K562 (cell line): ENCODE results near the gene TBC1D16. TPM values are rescaled to one million over a fixed set of nuclear protein-coding genes. Genes with fewer than 3 reads are reported as not detected.

Source experiments
- ATAC-seq: fragments of 200-7000 bp; cut with Tn5 transposase; 3 replicates; pipeline ENCODE4 v1.9.1; 2020; ENCODE audit warnings: moderate library complexity
- BruUV-seq: library from RNA; stranded (reverse); fragments of 400-500 nt; replicated peaks from 2 replicates; lab custom pipeline; 2021; lab: Mats Ljungman, UMichigan
- CTCF ChIA-PET: fragments of 300-600 bp; formaldehyde crosslinking; extraction: SDS; loops from one replicate; lab custom pipeline; 2021; ENCODE audit warnings: low intra/inter-chr PET ratio; lab: Yijun Ruan, JAX
- POLR2A ChIA-PET: fragments of 300-600, 350-650 bp; sonication (Branson Sonifier 250); formaldehyde crosslinking; extraction: SDS; loops from one replicate; lab custom pipeline; 2021; ENCODE audit warnings: antibody characterized with exemption, inconsistent platforms; lab: Yijun Ruan, JAX
- DNase-seq, 4 experiments: peaks; one replicate each; pipeline versions ENCODE4 v3.0.0 to v3.0.0-alpha.2; 2011 to 2018; ENCODE audit warnings: low spot score in 3 of 4, mixed read lengths in 3 of 4; ENCODE audit errors: extremely low read depth in 1 of 4
- FAIRE-seq: peaks from 2 replicates; lab custom pipeline; 2011; peaks lifted over from hg19 to GRCh38; lab: Jason Lieb, UNC
- H2AFZ ChIP-seq: 2 replicates; pipeline ENCODE4 v1.6.0; 2011; ENCODE audit warnings: low read depth, low read length, control low read depth, inconsistent platforms
- H3K27ac ChIP-seq: fragments of 200-600 bp; 3 replicates; pipeline ENCODE4 v1.8.0; 2011; ENCODE audit warnings: low read depth, mild to moderate bottlenecking, control low read depth, inconsistent platforms, low read length, moderate library complexity, mixed read lengths; ENCODE audit errors: extremely low read depth
- H3K27me3 ChIP-seq, 2 experiments: fragments of 300-600 bp in 1 of 2; 2 replicates in 1 of 2; 3 replicates in 1 of 2; pipeline versions ENCODE4 v1.6.0 to v1.8.0; 2011; ENCODE audit warnings: inconsistent platforms in 2 of 2, low read length in 2 of 2, mild to moderate bottlenecking in 1 of 2, mixed read lengths in 1 of 2, moderate library complexity in 1 of 2; ENCODE audit not compliant: control insufficient read depth in 2 of 2, insufficient read depth in 2 of 2
- H3K36me3 ChIP-seq: fragments of 300-600 bp; 3 replicates; pipeline ENCODE4 v1.8.0; 2011; ENCODE audit warnings: mild to moderate bottlenecking, low read length, inconsistent platforms; ENCODE audit not compliant: control insufficient read depth, insufficient read depth
- H3K4me1 ChIP-seq, 2 experiments: fragments of 200-600 bp in 1 of 2; replicated peaks in 1 of 2; 2 replicates in 1 of 2; 3 replicates in 1 of 2; pipeline versions ENCODE4 v1.5.1 to v1.8.0; 2011; ENCODE audit warnings: inconsistent platforms in 2 of 2, low read length in 2 of 2, mild to moderate bottlenecking in 1 of 2, mixed read lengths in 1 of 2, moderate library complexity in 1 of 2; ENCODE audit not compliant: control insufficient read depth in 2 of 2, insufficient read depth in 2 of 2
- H3K4me2 ChIP-seq: 2 replicates; pipeline ENCODE4 v1.6.1; 2011; ENCODE audit warnings: low read length, control low read depth, inconsistent platforms, mixed read lengths; ENCODE audit not compliant: insufficient read depth
- H3K4me3 ChIP-seq: fragments of 200-600 bp; sonication (generic), shearing (Covaris generic); 2 replicates; pipeline ENCODE4 v1.5.1; 2016; ENCODE audit warnings: control low read depth, inconsistent platforms
- H3K79me2 ChIP-seq: fragments of 200-600 bp; 3 replicates; pipeline ENCODE4 v1.8.0; 2011; ENCODE audit warnings: low read length, inconsistent platforms; ENCODE audit not compliant: control insufficient read depth, insufficient read depth
- H3K9ac ChIP-seq, 2 experiments: 2 replicates each; pipeline versions ENCODE4 v1.6.0 to v1.6.1; 2011; ENCODE audit warnings: low read depth in 2 of 2, low read length in 2 of 2, control low read depth in 1 of 2, inconsistent platforms in 1 of 2, mild to moderate bottlenecking in 1 of 2, mixed read lengths in 1 of 2; ENCODE audit not compliant: insufficient read depth in 1 of 2
- H3K9me1 ChIP-seq: one replicate; pipeline ENCODE4 v1.6.0; 2011; ENCODE audit warnings: inconsistent platforms, mild to moderate bottlenecking, low read length, moderate library complexity; ENCODE audit not compliant: control insufficient read depth, insufficient read depth
- H3K9me3 ChIP-seq: replicated peaks from 2 replicates; pipeline ENCODE4 v1.5.1; 2011; ENCODE audit warnings: low read depth, low read length, inconsistent platforms; ENCODE audit not compliant: control insufficient read depth, insufficient read depth
- H4K20me1 ChIP-seq: replicated peaks from 2 replicates; pipeline ENCODE4 v1.6.1; 2011; ENCODE audit warnings: low read length, inconsistent platforms, mixed read lengths; ENCODE audit not compliant: control insufficient read depth, insufficient read depth
- ATF1 ChIP-seq, 2 experiments: fragments of 450-650 bp in 1 of 2; IDR thresholded peaks; 2 replicates each; pipeline ENCODE4 v1.6.1; 2016; ENCODE audit warnings: missing compliant biosample characterization in 1 of 2, missing genetic modification characterization in 1 of 2
- BRCA1 ChIP-seq, 2 experiments: fragments of 450-650 bp in 1 of 2; sonication (generic) in 1 of 2; formaldehyde crosslinking in 1 of 2; IDR thresholded peaks; 2 replicates each; pipeline versions ENCODE4 v1.5.0 to v1.6.1; 2017 to 2020; ENCODE audit warnings: mild to moderate bottlenecking in 1 of 2, missing genetic modification reagents in 1 of 2
- CCAR2 ChIP-seq: fragments of 200-400 bp; formaldehyde crosslinking; IDR thresholded peaks from 2 replicates; pipeline ENCODE4 v1.6.1; 2017; ENCODE audit warnings: mild to moderate bottlenecking, low read depth, low read length
- CTBP1 ChIP-seq: fragments of 450-650 bp; IDR thresholded peaks from 2 replicates; pipeline ENCODE4 v1.6.1; 2016; ENCODE audit warnings: borderline replicate concordance
- CXXC5 ChIP-seq: fragments of 250-450 bp; sonication (Bioruptor Pico); IDR thresholded peaks from 2 replicates; pipeline ENCODE4 v1.8.0; 2022; ENCODE audit warnings: inconsistent platforms, mild to moderate bottlenecking, moderate library complexity
- GMEB1 ChIP-seq: fragments of 250-450 bp; sonication (Bioruptor Pico); IDR thresholded peaks from 2 replicates; pipeline ENCODE4 v1.4.0; 2020; ENCODE audit warnings: mild to moderate bottlenecking
- L3MBTL2 ChIP-seq: fragments of 450-650 bp; IDR thresholded peaks from 2 replicates; pipeline ENCODE4 v1.6.1; 2016; ENCODE audit warnings: mild to moderate bottlenecking, moderate library complexity
- MAFG ChIP-seq: fragments of 450-650 bp; conservative IDR thresholded peaks from 2 replicates; pipeline ENCODE4 v1.6.1; 2016; ENCODE audit warnings: missing genetic modification characterization, missing compliant biosample characterization
- MAZ ChIP-seq, 2 experiments: fragments of 450-650 bp in 1 of 2; sonication (generic) in 1 of 2; formaldehyde crosslinking; IDR thresholded peaks in 1 of 2; conservative IDR thresholded peaks in 1 of 2; 2 replicates each; pipeline versions ENCODE4 v1.4.0 to v1.5.0; 2020; ENCODE audit warnings: mild to moderate bottlenecking in 1 of 2, missing genetic modification reagents in 1 of 2
- NONO ChIP-seq, 2 experiments: fragments of 200-400 bp in 1 of 2; fragments of 450-650 bp in 1 of 2; formaldehyde crosslinking in 1 of 2; IDR thresholded peaks; 2 replicates each; pipeline ENCODE4 v1.6.1; 2017; ENCODE audit warnings: low read depth in 2 of 2, mild to moderate bottlenecking in 2 of 2, moderate library complexity in 2 of 2, low read length in 1 of 2
- RAD51 ChIP-seq: fragments of 450-650 bp; IDR thresholded peaks from 2 replicates; pipeline ENCODE4 v1.7.1; 2016; ENCODE audit warnings: low read depth, mild to moderate bottlenecking, borderline replicate concordance
- RBM25 ChIP-seq: fragments of 200-400 bp; formaldehyde crosslinking; IDR thresholded peaks from 2 replicates; pipeline ENCODE4 v1.6.1; 2018; ENCODE audit warnings: low read length, low read depth, moderate library complexity; ENCODE audit not compliant: severe bottlenecking
- SNIP1 ChIP-seq: fragments of 450-650 bp; IDR thresholded peaks from 2 replicates; pipeline ENCODE4 v1.7.1; 2017; ENCODE audit warnings: low read depth, mild to moderate bottlenecking
- USF2 ChIP-seq: sonication (generic); formaldehyde crosslinking; IDR thresholded peaks from 2 replicates; pipeline ENCODE4 v1.5.0; 2020; ENCODE audit warnings: missing genetic modification reagents
- WGBS: fragments of 100-300 bp; shearing (Covaris generic); methylation state at CpG from one replicate; pipeline ENCODE4 v1.1.6; 2016; ENCODE audit warnings: low coverage, mixed read lengths; ENCODE audit not compliant: insufficient coverage; ENCODE audit errors: missing lambda C conversion rate; 5-methylcytosine and 5-hydroxymethylcytosine counted together
- in situ Hi-C: fragments of 300-500 bp; cut with MboI; formaldehyde crosslinking; loops from 4 replicates; pipeline ENCODE4 v1.15.0; 2018; ENCODE audit warnings: inconsistent platforms, mixed read lengths
- intact Hi-C: fragments of 100-400 bp; cut with micrococcal nuclease; formaldehyde crosslinking; loops from 2 replicates; pipeline ENCODE4 v1.14.2; 2022
- polyA plus RNA-seq, 8 experiments: library from polyadenylated mRNA; depleted of rRNA in 4 of 8; stranded (reverse) in 5 of 8; unstranded in 3 of 8; fragments of >200 nt; fragmentation: Nextera tagmentation in 2 of 8; fragmentation: Illumina TruSeq in 1 of 8; extraction: Ambion mirVana in 2 of 8; extraction: Trizol in 1 of 8; gene quantifications; 2 replicates each; pipeline versions ENCODE4 v1.2.1 to v1.2.3, GENCODE V29; 2011 to 2014; ENCODE audit warnings: inconsistent platforms in 1 of 8, missing spikeins in 1 of 8
- total RNA-seq, 7 experiments: library from RNA; depleted of rRNA in 6 of 7; stranded (reverse); fragments of >200 nt in 6 of 7; fragmentation: Illumina TruSeq in 2 of 7; extraction: Trizol in 2 of 7; gene quantifications; 2 replicates each; pipeline versions ENCODE4 v1.2.1 to v1.2.3, GENCODE V29; 2011 to 2021; ENCODE audit warnings: low replicate concordance in 1 of 7
- TF ChIP-seq, protein P1 (sequence below): fragments of 450-650 bp; conservative IDR thresholded peaks from 2 replicates; pipeline ENCODE4 v1.6.1; 2016; ENCODE audit warnings: missing genetic modification characterization, low read depth, mild to moderate bottlenecking, missing compliant biosample characterization, moderate library complexity

TBC1D16 gene
- total and polyA plus RNA-seq, 9 of the 15 experiments (the other 6 are each of a cell fraction or from before 2014, with no cell fraction given) = 0.01 to 0.20 (median 0.03) TPM; not detected in 1

- Histone ChIP-seq H3K79me2 (no peaks in the 10 kb centered on the region), H3K36me3 (no peaks in the 10 kb centered on the region), H3K9ac (peak overlapping the region in 1 of 2 experiments; percentile 5; a peak in 1 of 4 replicates), H3K4me3 (no peak overlapping the region), H3K27ac (no peak overlapping the region), H3K4me1 (peaks cover 0 to 54% of the 10 kb centered on the region in 2 experiments; a peak in 2 of 5 replicates), H2AFZ (no peak overlapping the region), H3K27me3 (peaks cover 83 to 98% of the 10 kb centered on the region in 2 experiments), H3K4me2 (no peak overlapping the region), H3K9me1 (peaks cover 2% of the 10 kb centered on the region), H4K20me1 (peaks cover 51% of the 10 kb centered on the region), H3K9me3 (no peaks in the 10 kb centered on the region)
- ChIA-PET CTCF (no interaction called here), POLR2A (no interaction called here)
- no TSS peak for BruUV-seq
- no peak for FAIRE-seq
- TF ChIP-seq, protein P1, sequence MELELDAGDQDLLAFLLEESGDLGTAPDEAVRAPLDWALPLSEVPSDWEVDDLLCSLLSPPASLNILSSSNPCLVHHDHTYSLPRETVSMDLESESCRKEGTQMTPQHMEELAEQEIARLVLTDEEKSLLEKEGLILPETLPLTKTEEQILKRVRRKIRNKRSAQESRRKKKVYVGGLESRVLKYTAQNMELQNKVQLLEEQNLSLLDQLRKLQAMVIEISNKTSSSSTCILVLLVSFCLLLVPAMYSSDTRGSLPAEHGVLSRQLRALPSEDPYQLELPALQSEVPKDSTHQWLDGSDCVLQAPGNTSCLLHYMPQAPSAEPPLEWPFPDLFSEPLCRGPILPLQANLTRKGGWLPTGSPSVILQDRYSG (tag) = no peak
- TF ChIP-seq NONO (IDR thresholded peaks at IDR 0.05; ENCODE audit: low read depth in 2 of 2, low read length in 1 of 2) (no peak), CXXC5 (CRISPR knock-in tag) (peak; percentile 39; the same call in 1 of the 2 replicates), ATF1 (CRISPR knock-in tag; IDR thresholded peaks at IDR 0.05) (no peak), ATF1 (tag; IDR thresholded peaks at IDR 0.05) (peak; percentile 27; the same call in 1 of the 2 replicates), USF2 (peak; percentile 39), CTBP1 (0 out of 2 replicates have a peak, but pooled peaks have one; percentile 43), BRCA1 (IDR thresholded peaks at IDR 0.05) (no peak), BRCA1 (CRISPR knock-in tag; IDR thresholded peaks at IDR 0.05) (no peak), SNIP1 (no peak), L3MBTL2 (0 out of 2 replicates have a peak, but pooled peaks have one; percentile 13), RAD51 (no peak), RBM25 (no peak), GMEB1 (no peak), MAZ (CRISPR knock-in tag; conservative IDR thresholded peaks at IDR 0.05 in 1 of 2, IDR thresholded peaks at IDR 0.05 in 1 of 2) (no peak), MAFG (tag) (no peak), CCAR2 (no peak)
- in situ Hi-C loops = no loop called here
- intact Hi-C loops = no loop called here
- peak; percentile 59 for ATAC-seq
- WGBS = 8% methylated on average over 41 of the region's 42 CpGs
- DNase-seq = peak in 1 of 4 experiments; percentile 23
These were observed 92.1 kb downstream of the TBC1D16 start for GRCh38 chr17:79943347-79944241.
